Eye (tissue), 1 donor: Measurements from ENCODE around the gene DOCK9.
A peak's percentile ranks its signal among the peaks of the same experiment; 100 is the strongest.

Source experiments
- DNase-seq: peaks from one replicate; pipeline ENCODE4 v3.0.0-alpha.2; 2015

DOCK9 gene

DNA sequence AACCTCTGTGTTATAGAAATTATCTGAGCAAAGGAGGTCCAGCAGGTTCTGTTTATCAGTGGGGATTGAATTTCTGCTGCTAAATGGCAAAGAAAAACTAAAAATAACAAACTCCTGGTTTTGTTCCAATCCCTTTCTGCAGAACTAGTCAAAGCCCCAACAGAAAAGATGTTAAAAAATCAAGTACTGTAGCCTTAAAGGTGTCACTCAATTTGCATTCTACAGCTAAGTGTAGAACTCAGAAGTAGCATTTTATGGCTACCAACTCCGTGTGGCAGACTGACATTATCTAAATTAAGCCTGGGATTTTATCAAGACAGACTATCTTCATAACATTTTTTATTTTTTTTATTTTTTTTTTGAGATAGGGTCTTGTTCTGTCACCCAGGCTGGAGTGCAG, 133.8 kb downstream of the DOCK9 start:
- no peak for DNase-seq

DNA sequence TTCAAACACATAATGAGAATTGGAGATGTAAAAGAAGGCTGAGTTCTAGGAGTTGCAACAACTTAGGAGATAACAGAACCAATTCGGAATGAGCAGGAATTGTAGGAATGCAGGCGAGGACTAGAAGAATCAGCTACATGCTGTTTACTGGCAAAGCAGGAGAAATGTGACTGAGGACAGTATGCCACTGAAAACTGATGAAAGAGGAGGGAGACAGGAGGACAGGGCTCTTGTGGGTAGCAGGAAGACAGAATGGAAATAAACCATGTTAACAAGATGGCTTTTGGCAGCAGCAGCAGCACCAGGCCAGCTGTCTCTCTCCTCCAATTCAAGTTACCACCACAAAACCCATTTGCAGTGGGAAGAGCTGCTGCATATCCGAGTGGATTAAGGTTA, 134.4 kb downstream of the DOCK9 start:
- no peak for DNase-seq

DNA sequence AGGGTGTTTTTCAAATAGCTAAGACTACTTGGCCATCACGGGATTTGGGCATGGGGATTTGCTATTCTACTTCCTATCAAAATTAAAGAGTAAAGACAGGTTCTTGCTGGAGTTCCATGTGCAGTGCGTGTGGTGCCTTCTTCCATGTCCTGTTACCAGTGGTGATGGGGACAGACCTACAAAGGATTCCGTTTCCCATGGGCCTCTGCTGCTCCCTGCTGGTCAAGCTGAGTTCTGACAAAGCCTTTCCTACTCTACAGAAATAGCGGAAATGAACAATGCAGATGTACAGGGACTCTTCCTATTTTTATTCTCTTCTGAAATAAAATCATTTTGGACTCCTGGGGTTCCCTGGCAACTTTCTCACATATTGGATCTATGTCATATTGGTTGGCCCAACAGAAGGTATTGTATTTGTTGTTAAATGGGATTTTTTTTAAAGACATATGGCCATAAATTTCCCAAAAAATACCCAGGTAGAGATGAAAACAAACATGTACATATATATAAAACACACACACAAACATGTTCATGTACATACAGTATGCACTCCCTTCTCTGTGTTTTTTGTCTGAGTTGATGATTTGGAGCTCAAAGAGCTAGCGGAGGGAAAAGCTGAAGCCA, 134.9 kb downstream of the DOCK9 start:
- DNase-seq, result peak; percentile 89

DNA sequence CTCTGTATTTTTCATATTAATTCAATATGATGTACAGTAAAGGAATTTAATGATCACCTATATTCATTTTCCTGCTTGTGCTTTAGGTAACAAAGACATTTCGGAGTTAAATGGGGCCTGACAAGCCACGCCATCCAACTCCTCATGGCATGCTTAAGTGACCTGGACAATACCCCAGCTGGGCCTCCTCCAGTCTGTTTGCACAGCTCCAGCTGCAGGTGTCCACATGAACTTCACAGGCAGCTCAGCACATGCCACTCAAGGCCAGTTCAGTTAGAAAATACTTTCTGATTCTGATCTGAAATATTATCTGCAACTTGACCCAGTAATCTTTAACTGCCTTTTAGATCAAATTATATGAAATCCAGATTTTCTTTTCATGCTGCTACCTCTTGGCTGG, 135.8 kb downstream of the DOCK9 start:
- DNase-seq, result no peak

DNA sequence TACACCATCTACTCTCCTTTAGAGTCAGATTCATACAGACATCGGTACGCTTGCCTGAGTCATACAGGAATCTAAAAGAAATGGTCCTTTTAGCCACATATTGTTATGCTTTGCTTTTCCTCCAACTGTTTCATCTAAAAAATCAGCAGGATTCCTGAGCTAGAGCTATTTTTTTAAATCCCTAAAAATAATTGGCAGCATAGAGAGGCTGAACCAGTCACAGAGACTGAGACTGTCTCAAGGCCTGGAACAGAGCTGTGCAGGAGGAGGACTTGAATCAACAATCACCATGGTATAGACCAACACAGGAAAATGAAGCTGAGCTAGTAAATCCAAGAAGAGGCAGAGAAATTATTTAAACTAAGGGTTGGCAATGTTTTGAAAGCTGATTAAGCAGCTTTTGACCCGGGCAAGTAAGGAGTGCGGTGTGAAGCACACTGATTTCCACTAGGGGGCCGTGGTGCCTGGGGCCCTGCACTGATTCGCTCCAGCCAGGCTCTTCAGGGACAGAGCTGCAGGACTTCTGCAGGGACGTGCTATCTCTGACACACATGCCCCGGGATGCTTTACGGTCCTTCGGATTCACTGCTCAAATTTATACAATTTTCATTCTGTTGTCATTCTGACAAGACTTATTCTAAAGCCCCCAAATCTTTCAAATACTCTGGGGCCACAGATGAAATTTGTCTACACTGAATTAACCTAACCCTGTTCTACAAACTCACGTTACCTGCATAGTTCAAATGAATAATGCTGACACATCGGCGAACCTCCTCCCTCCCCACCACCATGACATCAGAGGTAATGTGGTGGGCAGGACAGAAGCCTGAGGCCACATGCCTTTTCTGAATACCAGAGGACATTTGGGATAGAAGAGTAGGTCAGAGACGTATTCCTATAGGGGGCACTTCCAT, 137.8 kb downstream of the DOCK9 start:
- peak; percentile 73 for DNase-seq

DNA sequence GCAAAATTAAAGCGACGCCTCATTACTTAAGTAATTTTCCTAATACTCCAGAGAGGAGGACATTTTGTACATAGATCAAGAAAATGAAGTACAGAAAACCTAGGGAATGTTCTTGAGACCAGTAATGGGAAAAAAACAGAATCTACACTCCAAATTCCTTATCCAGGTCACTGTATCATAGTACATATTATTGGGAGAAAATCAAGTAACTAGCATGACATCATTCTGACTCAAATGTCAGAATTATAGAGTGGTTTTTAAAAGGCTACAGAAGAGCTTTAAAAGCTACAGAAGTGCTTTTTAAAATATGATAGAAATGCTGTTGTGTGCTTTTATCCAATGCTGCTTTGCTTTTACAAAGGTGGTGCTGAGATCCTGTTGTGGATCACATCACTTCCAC, 139.1 kb downstream of the DOCK9 start:
- DNase-seq, result no peak

DNA sequence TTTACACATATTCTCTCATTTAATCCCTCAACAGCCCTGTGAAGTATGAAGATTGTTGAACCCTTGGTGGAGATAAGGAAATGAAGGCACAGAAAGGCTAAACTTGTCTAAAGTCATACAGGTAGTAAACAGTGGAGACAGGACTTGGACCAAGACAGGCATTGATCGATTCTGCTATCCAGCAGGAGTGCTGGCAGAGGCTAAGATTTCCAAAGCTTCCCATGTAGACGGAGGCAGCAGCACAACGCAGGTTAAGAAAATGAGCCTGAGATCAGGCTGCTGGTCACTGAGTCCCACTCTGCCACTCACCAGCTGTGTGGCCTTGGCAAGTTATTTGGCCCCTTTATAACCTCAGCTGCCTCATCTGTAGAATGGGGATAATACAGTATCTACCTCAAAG, 140.0 kb downstream of the DOCK9 start:
- no peak for DNase-seq

DNA sequence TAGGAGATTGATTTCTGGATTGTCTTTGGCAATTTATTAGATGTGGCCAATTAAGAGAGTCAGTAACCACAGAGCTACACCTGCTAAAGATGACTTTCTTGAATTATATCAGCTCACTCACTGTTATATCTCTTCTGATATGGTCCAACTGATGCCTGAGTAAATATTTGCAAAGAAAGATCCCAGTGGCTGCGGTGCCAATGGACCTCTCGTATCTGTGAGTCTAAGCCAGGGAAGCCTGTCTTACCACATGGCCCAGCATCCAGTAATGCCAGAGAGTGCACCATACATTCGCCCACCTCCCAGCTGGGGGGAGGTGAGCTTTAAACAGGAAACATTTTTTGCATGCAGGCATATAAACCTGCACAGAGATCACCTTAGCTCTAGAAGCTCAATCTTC, 142.7 kb downstream of the DOCK9 start:
- no peak for DNase-seq

DNA sequence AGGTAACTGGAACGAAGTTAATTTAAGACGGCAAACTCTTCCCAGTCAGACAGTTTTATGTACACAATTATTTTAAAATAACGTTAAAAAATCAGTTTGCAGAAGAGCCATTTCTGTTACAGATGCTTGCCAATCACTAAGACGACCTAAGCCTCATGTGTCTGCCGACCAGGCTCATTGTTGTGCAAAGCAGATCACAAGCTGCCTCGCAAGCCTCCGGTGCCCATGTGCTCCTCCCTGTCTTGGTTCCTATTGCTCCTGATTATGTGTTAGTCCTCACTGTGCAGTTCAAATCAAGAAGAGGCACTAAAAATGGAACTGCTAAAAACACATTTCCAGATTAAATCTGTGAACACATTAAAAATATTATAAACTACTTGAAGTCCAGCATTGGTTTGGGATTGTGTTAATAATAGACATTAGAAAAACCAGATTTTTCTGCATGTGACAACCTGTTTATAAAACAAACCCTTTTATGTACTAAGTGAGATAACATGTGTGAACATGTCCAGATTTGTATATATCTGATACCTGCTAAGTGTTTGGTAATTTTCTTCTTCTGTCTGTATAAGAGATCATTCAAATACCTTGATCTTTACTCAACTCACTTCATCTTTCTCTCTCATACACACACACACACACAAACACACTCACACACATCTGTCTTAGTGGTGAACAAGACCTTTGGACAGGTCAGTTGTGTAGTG, 143.5 kb downstream of the DOCK9 start:
- no peak for DNase-seq

DNA sequence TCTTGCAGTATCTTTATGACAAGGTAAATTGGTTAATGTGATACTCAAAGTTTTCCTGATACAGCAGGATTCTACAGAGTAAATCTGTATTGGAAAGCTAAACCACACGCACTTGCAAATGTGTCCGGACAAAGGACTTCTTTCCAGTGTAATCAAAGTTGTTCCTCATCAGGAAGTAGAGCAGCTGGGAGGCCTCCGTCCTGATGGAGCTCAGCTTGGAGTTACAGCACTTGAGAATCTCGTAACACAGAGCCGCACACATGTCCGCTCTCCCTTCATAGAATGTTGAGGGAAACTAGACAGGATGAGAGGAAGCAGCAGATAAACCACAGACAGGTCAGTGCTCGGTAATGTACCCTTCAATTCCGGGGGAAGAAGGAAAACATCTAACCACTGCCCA, 146.6 kb downstream of the DOCK9 start:
- DNase-seq, result no peak

DNA sequence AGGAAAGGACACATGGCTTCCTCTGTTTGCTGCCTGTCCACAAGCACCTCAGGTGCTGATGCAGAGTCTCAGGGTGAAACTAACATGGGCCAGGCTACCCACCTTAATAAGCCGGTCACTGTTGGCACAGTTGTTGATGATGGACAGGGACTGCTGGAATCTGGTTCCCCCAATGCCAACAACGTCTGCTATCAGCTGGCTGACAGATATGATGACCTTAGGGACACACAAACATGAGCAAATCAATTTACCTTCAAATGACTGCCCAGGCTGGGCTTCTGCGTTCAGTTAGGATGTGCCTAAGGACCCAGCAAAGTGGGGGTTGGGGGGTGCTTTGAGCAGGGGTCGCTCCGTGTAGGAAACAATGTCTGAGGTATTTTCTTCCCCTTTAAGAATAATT, 148.3 kb downstream of the DOCK9 start:
- no peak for DNase-seq

DNA sequence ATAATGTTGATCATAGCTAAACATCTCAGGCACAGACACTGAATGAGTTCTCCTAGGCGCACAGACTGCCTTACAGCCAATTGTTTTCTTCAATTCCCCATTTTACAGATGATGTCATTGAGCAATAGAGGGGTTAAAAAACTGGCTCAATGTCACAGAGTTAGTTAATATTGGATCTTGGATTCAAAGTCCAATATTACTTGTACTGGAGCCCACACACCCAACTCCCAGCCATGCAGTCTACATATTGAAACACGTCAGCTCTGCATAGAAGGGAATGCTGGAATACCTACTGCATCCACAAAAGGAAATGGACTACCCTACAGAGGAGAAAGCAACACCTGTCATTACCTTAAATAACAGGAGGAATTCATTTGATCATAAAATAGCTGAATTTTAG, 149.2 kb downstream of the DOCK9 start:
- no peak for DNase-seq

DNA sequence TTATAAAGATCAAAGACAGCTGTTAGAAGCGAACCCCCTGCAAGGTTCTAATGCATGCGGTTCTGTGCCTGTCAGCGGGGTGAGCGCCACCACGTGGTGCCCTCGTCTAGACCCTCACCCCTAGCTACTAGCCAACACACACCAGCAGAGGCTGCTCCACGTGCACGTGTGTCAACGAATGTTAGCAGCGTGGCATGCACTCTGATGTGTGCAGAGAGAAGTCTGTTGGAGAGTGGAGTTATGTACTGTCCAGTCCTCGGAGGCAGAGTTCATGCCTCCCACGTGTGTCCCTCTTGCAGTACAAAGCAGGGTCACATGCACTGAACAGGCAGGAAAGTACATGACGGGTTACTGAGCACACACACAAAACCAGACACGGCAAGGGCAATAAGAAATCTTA, 150.4 kb downstream of the DOCK9 start:
- DNase-seq, result no peak

DNA sequence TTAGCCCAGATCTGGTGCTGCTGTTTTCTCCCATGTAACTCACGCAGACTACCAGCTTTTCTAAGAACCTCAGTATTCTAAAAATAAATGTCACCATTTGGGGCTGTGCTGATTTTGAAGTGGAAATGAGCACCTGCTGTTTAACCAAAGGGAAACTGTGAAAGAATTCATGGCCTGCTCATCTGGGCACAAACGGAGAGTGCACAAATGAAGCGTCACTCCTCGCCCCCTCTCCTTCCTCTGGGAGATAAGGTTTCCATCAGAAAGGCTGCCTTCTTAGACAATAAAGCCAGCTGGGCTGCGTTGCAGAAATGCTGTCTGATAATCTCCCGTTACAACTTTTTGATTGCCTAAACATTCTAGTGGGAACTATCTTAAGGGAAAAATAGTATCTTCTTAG, 151.7 kb downstream of the DOCK9 start:
- peak; percentile 48 for DNase-seq

DNA sequence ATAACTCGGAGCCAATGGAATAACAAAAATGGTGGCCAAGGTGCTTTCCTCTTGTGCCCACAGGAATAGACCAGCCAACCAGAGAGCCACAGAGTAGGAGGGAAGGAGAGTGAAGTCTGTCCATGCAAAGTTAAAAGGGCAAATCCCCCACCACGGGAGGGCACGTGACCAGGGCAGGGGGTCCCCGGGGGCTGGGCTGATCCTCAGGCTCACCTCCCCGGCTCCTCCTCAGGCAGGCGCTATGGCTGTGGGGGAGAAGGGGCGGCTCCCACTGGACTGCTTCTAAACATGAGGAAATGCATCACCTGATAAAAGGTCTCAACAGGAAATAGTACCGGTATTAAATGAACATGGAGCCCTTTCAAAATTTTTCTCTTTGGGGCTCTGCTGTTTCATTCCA, 152.2 kb downstream of the DOCK9 start:
- DNase-seq, result no peak

DNA sequence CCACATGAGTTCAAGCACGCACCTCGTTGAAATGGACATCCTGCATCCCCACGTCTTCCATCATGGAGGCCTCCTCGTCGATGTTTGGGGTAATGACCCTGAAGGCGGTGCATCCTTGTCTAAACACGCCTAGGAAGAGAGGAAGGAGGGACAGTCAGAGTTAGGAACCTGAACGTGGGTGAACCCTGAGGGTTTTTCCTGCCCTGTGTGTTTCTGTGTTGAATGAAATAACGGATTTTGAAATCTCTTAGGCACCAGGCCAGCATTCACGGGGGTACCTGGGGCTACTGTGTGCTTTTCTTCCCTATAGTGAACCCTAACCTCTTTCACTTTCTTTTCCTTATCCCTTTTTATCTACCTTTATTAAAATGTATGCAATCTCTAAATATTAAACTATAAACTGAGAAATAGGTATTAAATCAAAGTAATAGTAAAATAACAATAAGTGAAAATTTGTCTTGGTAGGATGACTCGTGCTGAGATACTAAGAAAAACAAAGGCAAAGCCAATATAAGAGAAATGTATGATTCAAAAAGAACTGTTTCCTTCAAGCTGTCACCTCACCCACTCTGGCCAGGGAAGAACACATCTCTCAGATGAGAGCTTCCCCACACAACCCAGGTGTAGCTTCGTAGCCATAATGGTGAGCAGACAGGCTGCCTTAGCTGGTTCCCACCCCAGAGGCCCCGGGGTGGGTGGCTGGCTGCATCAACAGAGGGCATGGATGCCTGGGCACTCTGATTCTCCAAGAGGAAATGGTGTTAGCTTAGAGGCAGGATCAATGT, 153.3 kb downstream of the DOCK9 start:
- DNase-seq, result no peak

DNA sequence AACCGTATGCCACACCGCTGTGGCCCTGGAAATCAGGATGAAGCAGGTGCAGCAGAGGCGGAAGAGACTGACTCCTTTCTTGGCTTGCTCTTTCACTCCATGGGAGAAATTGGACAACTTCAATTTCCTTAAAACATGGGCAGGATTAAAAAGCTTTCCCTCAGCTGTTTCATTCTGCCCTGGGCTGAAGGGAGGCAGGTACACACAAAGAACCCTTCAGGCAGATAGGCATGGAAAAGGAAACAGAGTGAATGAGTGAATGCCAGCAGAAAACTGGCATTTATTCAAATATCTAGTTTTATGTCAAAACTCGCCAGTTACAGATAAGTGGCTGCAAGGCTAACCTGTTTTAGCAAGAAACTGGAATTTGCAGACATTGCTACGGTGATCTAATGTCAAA, 154.4 kb downstream of the DOCK9 start:
- no peak for DNase-seq

DNA sequence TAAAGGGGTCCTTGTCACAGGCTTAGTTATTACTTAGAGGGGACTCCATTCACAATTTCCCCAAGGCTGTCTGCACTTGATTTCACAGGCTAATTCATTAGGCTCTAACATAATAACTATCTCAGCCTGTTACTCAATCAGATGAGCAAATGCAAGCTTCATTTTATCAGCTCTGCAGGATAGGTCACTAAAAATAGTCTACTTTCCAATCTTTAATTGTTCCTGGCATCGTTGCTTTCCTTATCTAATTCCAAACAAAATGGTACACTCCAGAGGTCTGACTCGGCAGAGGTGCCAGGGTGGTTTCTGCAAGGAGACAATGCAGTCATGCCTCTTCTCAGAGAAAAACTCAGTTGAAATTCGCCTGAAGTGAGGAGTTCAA, 155.6 kb downstream of the DOCK9 start:
- no peak for DNase-seq

DNA sequence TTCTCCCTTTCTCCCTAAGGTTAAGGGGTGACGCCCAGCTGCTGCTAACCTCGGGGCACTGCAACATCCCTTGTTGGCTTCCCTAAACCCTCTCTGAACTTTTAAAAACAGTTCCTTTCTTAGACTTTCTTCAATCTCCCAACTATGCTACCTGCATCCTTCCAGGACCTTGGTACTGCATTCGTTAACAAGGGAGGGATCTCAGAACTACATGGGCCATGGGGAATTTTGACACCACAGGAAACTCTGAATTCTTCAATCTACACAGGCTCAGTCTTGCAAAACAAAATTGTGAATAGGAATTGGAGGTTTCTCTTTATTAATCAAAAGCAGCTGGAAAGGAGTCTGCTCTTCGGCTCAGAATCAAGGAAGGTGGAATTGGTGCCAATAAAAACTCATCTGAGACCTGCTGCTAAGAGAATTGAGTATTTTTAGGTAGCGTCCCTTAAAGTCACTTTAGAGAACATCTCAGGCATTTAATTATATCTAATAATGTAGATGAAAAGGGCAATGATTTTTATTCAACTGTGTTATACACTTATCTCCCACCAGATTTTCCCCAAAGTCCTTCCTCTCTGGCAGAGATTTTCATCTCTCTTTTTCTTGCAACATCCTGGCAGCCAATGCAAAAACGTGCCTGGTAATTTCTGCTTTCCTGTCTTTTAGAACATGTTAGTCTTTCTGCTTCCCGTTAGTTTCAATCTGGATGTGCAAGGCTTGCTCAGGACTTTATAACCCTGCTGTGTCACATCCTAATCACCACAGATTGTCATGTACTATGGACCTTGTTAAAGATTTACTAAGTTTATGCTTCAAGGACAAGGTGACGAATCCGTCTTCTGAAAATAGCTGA, 156.3 kb downstream of the DOCK9 start:
- DNase-seq, result peak; percentile 73

DNA sequence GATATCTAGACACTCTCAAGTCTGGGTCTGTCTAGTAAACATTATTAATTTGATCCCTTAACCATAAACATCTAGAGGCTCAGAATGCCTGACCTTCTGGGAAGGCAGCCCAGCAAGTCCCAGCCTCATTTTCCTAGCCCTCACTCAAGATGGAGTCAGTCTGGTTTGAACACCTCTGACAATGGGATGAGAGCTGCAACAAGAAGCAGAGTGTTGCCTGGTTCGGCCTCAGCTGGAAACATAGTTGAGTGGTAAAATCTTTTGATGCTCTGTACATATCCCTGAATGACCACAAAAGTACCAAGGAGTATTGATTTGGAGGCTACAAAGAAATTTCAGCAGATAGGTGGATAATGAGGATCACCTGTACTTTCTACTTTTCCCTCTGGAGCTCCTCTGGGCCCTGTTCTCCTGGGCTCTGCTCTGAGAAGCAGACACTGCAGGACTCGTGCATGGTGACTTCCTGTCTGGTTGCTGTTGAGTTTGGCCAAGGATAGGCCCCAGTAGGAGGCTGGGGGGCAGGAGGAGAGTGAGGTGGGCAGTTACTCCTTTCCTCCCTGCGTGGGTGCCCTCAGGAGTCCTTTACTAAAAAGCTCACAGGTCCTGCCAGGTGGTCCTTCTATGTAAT, 157.0 kb downstream of the DOCK9 start:
- no peak for DNase-seq

DNA sequence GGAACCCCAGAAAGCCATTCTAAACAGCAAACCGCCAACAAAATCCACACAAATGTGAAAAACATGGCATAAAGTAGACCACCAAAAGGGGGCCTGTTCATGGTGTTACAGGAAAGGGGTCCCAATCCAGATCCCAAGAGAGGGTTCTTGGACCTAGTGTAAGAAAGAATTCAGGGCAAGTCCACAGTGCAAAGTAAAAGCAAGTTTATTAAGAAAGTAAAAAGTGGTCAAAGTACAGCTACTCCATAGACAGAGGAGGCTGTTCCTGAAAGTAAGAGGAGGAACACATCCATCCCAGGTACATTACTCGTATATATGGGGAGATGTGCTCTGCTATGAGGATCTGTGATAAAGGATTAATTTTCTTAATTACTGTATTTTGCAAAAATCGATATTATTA, 157.6 kb downstream of the DOCK9 start:
- DNase-seq, result no peak
